Testis (tissue), 3 donors: ENCODE data around the gene AK9. TPM values are rescaled to one million over a fixed set of nuclear protein-coding genes. Genes with fewer than 3 reads are reported as not detected.

ENCODE experiments used
- DNase-seq: peaks from one replicate; pipeline ENCODE4 v3.0.0-alpha.2; 2019
- H3K27ac ChIP-seq, 2 donors: fragments of 200-600 bp; sonication (generic); one replicate each; pipeline ENCODE4 v1.5.1; 2019
- H3K27me3 ChIP-seq: fragments of 200-600 bp; sonication (generic); one replicate; pipeline ENCODE4 v1.5.1; 2019
- H3K36me3 ChIP-seq: fragments of 200-600 bp; sonication (generic); one replicate; pipeline ENCODE4 v1.5.1; 2017; ENCODE audit warnings: low read depth; ENCODE audit errors: missing control alignments
- H3K4me1 ChIP-seq: fragments of 200-600 bp; sonication (generic); one replicate; pipeline ENCODE4 v1.5.1; 2019
- H3K4me3 ChIP-seq, 2 donors: fragments of 200-600 bp; sonication (generic); one replicate each; pipeline ENCODE4 v1.5.1; 2017 to 2019
- H3K9me3 ChIP-seq: fragments of 200-600 bp; sonication (generic); one replicate; pipeline ENCODE4 v1.5.1; 2017
- CTCF ChIP-seq, 3 experiments: fragments of 450-650 bp in 2 of 3; fragments of 200-600 bp in 1 of 3; sonication (generic) in 1 of 3; IDR thresholded peaks; one replicate each; pipeline ENCODE4 v1.5.1; 2016 to 2019; ENCODE audit warnings: antibody characterized with exemption in 3 of 3, mild to moderate bottlenecking in 2 of 3, moderate library complexity in 1 of 3
- POLR2A ChIP-seq: fragments of 450-650 bp; IDR thresholded peaks from one replicate; pipeline ENCODE4 v1.6.1; 2017; ENCODE audit warnings: antibody characterized with exemption, mild to moderate bottlenecking, moderate library complexity
- WGBS, 2 donors: methylation state at CpG; one replicate each; pipeline ENCODE4 v1.1.5; 2018; 5-methylcytosine and 5-hydroxymethylcytosine counted together
- intact Hi-C: fragments of 100-400 bp; cut with DNase I; formaldehyde crosslinking; loops from one replicate; pipeline ENCODE4 v1.15.1; 2023; ENCODE audit warnings: low total_unique reads
- polyA plus RNA-seq: library from polyadenylated mRNA; stranded (reverse); fragments of 350-450 nt; fragmentation: Illumina TruSeq; extraction: RNeasy Lipid Tissue Mini Kit (QIAGEN cat#74804); gene quantifications from one replicate; pipeline ENCODE4 v1.2.3, GENCODE V29; 2014; ENCODE audit warnings: low read depth, low replicate concordance; ENCODE audit not compliant: insufficient read depth
- total RNA-seq, 2 donors: library from RNA; depleted of rRNA; stranded (reverse); fragments of >200 nt; gene quantifications; one replicate each; pipeline ENCODE4 v1.2.3, GENCODE V29; 2016

Gene AK9
- total and polyA plus RNA-seq, 3 donors from 2014 or later = 15.2 to 49.4 (median 33.6) TPM

- Histone ChIP-seq H3K36me3 (no peaks in the 10 kb centered on the region), H3K9me3 (no peaks in the 10 kb centered on the region), H3K4me3 (peak within 1 kb of the TSS; percentile 92 to 97), H3K27ac (peak within 1 kb of the TSS; percentile 71 to 86), H3K27me3 (no peaks in the 10 kb centered on the region), H3K4me1 (peaks cover 5% of the 10 kb centered on the region)
- TF ChIP-seq POLR2A (no peak), CTCF (IDR thresholded peaks at IDR 0.05) (no peak)
- WGBS, 2 donors = 0 to 2% methylated on average over 7 to 26 of the region's 97 CpGs
- intact Hi-C loops = no loop called here
- peak; percentile 92 for DNase-seq
Measured at GRCh38 chr6:109482905-109483734, 207.9 kb downstream of the AK9 start, which contains the start of gene ZBTB24. ZBTB24 (minus strand) TSS chr6:109483219; CDS start chr6:109482026, 1,193 bp downstream.

- Histone ChIP-seq H3K27ac (no peak overlapping the region), H3K27me3 (no peaks in the 10 kb centered on the region), H3K36me3 (no peaks in the 10 kb centered on the region), H3K4me3 (no peak overlapping the region), H3K4me1 (peaks cover 8% of the 10 kb centered on the region), H3K9me3 (no peaks in the 10 kb centered on the region)
- 87 to 90% methylated on average over 7 of the region's 7 CpGs for WGBS, 2 donors
- TF ChIP-seq CTCF (IDR thresholded peaks at IDR 0.05) (no peak), POLR2A (no peak)
- DNase-seq = no peak
- intact Hi-C loops = no loop called here
Measured at GRCh38 chr6:109480993-109481480, 210.0 kb downstream of the AK9 start.

DNA sequence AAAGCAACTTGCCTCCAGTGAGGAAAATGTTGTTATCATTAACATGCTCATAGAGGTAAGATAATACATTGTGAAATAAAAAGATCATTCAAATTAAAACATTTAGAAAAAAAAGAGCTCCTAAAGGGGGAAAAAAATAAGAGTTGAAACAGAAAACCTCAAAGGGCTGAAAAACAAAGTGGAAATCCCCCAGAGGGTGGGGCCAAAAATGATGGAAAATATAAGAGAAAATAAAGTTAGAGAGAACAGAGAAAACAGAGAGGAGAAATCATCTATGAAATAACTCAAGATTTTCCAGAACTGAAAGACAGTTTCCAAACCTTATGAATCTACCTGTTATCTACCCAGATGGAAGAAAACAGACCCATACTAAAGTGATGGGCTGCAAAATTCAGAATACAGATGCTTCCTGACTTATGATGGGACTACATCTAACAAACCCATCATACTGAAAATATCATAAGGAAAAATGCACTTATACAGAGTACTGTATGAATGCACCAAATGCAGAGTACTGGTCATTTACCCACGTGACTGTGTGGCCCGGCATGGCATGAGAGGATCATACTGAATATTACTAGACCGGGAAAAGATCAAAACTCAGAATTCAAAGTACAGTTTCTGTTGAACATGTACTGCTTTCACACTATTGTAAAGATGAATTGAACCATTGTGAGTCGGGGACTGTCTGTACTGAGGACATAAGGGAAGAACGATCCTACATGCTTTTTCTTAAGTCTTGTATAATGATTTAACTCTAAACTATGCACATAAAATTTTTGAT lies 212.0 kb downstream of the AK9 start:
- no peaks in the 10 kb centered on the region for H3K9me3 ChIP-seq
- TF ChIP-seq CTCF (IDR thresholded peaks at IDR 0.05) (no peak), POLR2A (no peak)
- 88 to 93% methylated on average over 5 of the region's 5 CpGs for WGBS, 2 donors
- H3K27ac ChIP-seq = no peak overlapping the region
- no peaks in the 10 kb centered on the region for H3K27me3 ChIP-seq
- no peak for DNase-seq
- H3K36me3 ChIP-seq = no peaks in the 10 kb centered on the region
- no peak overlapping the region for H3K4me3 ChIP-seq
- intact Hi-C loops = no loop called here
- H3K4me1 ChIP-seq = peaks cover 8% of the 10 kb centered on the region

- H3K9me3 ChIP-seq = no peaks in the 10 kb centered on the region
- no peaks in the 10 kb centered on the region for H3K27me3 ChIP-seq
- H3K4me3 ChIP-seq = no peak overlapping the region
- TF ChIP-seq CTCF (IDR thresholded peaks at IDR 0.05) (no peak), POLR2A (no peak)
- peaks cover 8% of the 10 kb centered on the region for H3K4me1 ChIP-seq
- H3K27ac ChIP-seq = no peak overlapping the region
- DNase-seq = no peak
- H3K36me3 ChIP-seq = no peaks in the 10 kb centered on the region
- 85 to 86% methylated on average over 9 of the region's 9 CpGs for WGBS, 2 donors
- intact Hi-C loops = no loop called here
Measured at GRCh38 chr6:109478222-109478805, 212.7 kb downstream of the AK9 start.
